ENCODE data around the gene ETV6. TPM values are rescaled to one million over a fixed set of nuclear protein-coding genes. Genes with fewer than 3 reads are reported as not detected.
"Not testable (repeated sequence)": the region's sequence is repeated elsewhere in the genome, so short reads cannot be mapped to it uniquely, and the experiment has no call there.

Gene ETV6
- total RNA-seq, 1 experiment from 2014 or later, result 89.1 TPM

DNA sequence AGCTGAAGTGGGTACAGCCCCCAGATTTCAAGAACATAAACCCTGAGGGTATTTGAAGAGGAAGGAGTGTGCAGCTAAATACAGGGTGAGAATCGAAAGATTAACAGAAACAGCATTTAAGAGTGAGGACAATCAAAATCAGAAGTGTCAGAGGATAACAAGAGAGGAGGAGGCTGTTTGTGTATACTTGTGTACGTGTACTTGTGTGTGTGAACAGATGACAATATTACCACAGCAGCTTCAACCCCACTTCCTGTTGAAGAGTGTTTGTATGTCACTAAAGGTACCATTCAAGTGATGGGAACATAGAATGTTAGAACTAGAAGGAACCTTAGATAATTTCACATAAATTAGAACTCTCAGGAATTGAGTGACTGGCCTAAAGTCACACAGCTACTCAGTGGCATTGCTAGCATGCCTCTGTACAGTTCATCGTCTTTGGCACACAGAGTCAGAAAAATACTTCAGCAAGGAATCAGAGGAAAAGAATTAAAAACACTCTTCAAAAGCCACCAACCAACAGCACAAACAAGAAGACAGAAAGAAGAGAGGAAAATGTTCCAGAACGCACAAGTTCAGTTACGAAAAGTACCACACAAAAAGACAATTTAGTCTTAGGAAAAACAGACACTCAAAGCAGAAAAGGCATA is 256.9 kb downstream of the ETV6 start:
- intact Hi-C loops (cut with micrococcal nuclease; ENCODE audit: unreplicated experiment), result no loop called here
- Mint-ChIP-seq H3K27ac (ENCODE audit: unreplicated experiment) (no peak overlapping the region), H3K4me3 (ENCODE audit: low read depth, unreplicated experiment) (no peak overlapping the region), H3K36me3 (ENCODE audit: insufficient read depth, unreplicated experiment) (no peaks in the 10 kb centered on the region), H3K9me3 (ENCODE audit: low read depth, unreplicated experiment) (peaks cover 16% of the 10 kb centered on the region), H3K4me1 (ENCODE audit: low read depth, unreplicated experiment) (peaks cover 8% of the 10 kb centered on the region), H3K27me3 (ENCODE audit: unreplicated experiment) (no peaks in the 10 kb centered on the region)
- CTCF ChIA-PET, result no interaction called here
- no TSS peak for BruUV-seq (replicated peaks)
- no peak for DNase-seq
- TF ChIP-seq, protein P1, sequence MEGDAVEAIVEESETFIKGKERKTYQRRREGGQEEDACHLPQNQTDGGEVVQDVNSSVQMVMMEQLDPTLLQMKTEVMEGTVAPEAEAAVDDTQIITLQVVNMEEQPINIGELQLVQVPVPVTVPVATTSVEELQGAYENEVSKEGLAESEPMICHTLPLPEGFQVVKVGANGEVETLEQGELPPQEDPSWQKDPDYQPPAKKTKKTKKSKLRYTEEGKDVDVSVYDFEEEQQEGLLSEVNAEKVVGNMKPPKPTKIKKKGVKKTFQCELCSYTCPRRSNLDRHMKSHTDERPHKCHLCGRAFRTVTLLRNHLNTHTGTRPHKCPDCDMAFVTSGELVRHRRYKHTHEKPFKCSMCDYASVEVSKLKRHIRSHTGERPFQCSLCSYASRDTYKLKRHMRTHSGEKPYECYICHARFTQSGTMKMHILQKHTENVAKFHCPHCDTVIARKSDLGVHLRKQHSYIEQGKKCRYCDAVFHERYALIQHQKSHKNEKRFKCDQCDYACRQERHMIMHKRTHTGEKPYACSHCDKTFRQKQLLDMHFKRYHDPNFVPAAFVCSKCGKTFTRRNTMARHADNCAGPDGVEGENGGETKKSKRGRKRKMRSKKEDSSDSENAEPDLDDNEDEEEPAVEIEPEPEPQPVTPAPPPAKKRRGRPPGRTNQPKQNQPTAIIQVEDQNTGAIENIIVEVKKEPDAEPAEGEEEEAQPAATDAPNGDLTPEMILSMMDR (IDR thresholded peaks at IDR 0.05; ENCODE audit: unreplicated experiment), result no peak

DNA sequence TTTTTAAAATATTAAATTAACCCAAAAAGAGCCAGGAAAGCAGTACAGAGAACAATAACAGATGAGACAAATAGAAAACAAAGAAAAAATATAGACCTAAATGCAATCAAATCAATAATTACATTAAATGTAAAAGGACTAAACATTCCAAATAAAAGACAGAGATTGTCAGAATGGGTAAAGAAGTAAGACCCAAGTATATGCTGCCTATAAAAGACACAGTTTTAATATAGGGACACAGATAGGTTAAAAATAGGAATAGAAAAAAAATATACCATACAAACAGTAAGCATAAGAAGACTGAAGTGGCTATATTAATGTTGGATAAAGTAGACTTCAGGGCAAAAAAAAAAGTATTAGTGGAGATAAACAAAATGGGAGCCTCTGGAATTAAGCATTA is 258.2 kb downstream of the ETV6 start:
- no peaks in the 10 kb centered on the region for H3K36me3 Mint-ChIP-seq (ENCODE audit: insufficient read depth, unreplicated experiment)
- no peak overlapping the region for H3K4me3 Mint-ChIP-seq (ENCODE audit: low read depth, unreplicated experiment)
- DNase-seq, result no peak
- CTCF ChIA-PET, result no interaction called here
- H3K27ac Mint-ChIP-seq (ENCODE audit: unreplicated experiment), result no peak overlapping the region
- TF ChIP-seq, protein P1 (IDR thresholded peaks at IDR 0.05; ENCODE audit: unreplicated experiment), result no peak
- no peaks in the 10 kb centered on the region for H3K27me3 Mint-ChIP-seq (ENCODE audit: unreplicated experiment)
- peaks cover 8% of the 10 kb centered on the region for H3K4me1 Mint-ChIP-seq (ENCODE audit: low read depth, unreplicated experiment)
- peaks cover 16% of the 10 kb centered on the region for H3K9me3 Mint-ChIP-seq (ENCODE audit: low read depth, unreplicated experiment)
- no TSS peak for BruUV-seq (replicated peaks)
- intact Hi-C loops (cut with micrococcal nuclease; ENCODE audit: unreplicated experiment), result no loop called here

DNA sequence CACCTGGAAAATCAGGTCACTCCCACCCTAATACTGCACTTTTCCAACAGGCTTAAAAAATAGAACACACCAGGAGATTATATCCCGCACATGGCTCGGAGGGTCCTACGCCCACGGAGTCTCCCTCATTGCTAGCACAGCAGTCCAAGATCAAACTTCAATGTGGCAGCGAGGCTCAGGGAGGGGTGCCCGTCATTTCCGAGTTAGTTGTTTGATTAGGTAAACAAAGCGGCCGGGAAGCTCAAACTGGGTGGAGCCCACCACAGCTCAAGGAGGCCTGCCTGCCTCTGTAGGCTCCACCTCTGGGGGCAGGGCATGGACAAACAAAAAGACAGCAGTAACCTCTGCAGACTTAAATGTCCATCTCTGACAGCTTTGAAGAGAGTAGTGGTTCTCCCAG is 259.9 kb downstream of the ETV6 start:
- BruUV-seq (replicated peaks); CTCF ChIA-PET; H3K36me3 Mint-ChIP-seq (ENCODE audit: insufficient read depth, unreplicated experiment); H3K27ac Mint-ChIP-seq (ENCODE audit: unreplicated experiment); intact Hi-C loops (cut with micrococcal nuclease; ENCODE audit: unreplicated experiment); H3K4me1 Mint-ChIP-seq (ENCODE audit: low read depth, unreplicated experiment); DNase-seq; H3K27me3 Mint-ChIP-seq (ENCODE audit: unreplicated experiment); H3K4me3 Mint-ChIP-seq (ENCODE audit: low read depth, unreplicated experiment): not testable (repeated sequence)
- H3K9me3 Mint-ChIP-seq (ENCODE audit: low read depth, unreplicated experiment), result peaks cover 16% of the 10 kb centered on the region

DNA sequence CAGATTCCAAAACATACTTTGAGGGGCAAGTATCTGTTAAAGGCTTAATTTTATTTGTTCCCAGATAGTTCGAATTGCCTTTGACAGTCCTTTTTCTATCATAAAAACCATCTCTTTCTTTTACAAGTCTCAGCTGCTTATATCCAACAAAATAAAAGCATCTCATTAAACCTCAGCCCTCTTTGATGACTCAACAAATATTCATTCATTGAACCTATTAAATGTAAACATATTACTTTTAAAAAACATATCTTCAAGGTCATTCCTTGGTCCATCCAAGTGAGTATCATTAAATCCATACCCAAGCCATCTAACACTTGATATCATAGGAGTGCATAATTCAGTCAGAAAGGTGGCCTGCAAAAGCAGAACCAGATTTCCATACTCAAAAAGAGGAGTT is 266.6 kb downstream of the ETV6 start:
- Mint-ChIP-seq H3K9me3 (ENCODE audit: low read depth, unreplicated experiment) (no peaks in the 10 kb centered on the region), H3K4me3 (ENCODE audit: low read depth, unreplicated experiment) (no peak overlapping the region), H3K27ac (ENCODE audit: unreplicated experiment) (no peak overlapping the region), H3K27me3 (ENCODE audit: unreplicated experiment) (no peaks in the 10 kb centered on the region), H3K4me1 (ENCODE audit: low read depth, unreplicated experiment) (peaks cover 9% of the 10 kb centered on the region), H3K36me3 (ENCODE audit: insufficient read depth, unreplicated experiment) (no peaks in the 10 kb centered on the region)
- TF ChIP-seq, protein P1 (IDR thresholded peaks at IDR 0.05; ENCODE audit: unreplicated experiment), result no peak
- no TSS peak for BruUV-seq (replicated peaks)
- intact Hi-C loops (cut with micrococcal nuclease; ENCODE audit: unreplicated experiment), result no loop called here
- CTCF ChIA-PET, result no interaction called here
- DNase-seq, result no peak

DNA sequence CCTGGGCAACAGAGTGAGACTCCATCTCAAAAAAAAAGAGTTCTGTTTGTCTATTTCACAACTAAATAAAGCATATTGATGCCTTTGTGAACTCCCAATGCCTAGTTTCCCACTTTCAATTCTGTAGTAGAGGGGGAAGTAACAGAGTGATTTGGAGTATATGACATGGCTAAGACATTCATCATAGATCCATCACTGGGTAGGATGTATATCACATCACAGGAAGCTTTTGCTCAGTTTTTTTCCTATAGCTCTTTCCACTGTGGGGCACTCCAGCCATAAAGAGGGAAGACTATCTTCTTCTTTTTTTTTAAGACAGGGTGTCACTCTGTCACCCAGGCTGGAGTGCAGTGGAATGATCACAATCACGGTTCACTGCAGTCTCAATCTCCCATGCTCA is 267.3 kb downstream of the ETV6 start:
- DNase-seq, result no peak
- no peaks in the 10 kb centered on the region for H3K9me3 Mint-ChIP-seq (ENCODE audit: low read depth, unreplicated experiment)
- H3K4me3 Mint-ChIP-seq (ENCODE audit: low read depth, unreplicated experiment), result no peak overlapping the region
- CTCF ChIA-PET, result interaction anchor here (0.7 kb wide), 1 partner anchor 12 kb away, joined by 5 read pairs; no protein-coding TSS in a partner anchor
- H3K27ac Mint-ChIP-seq (ENCODE audit: unreplicated experiment), result no peak overlapping the region
- TF ChIP-seq, protein P1 (IDR thresholded peaks at IDR 0.05; ENCODE audit: unreplicated experiment), result no peak
- intact Hi-C loops (cut with micrococcal nuclease; ENCODE audit: unreplicated experiment), result no loop called here
- no peaks in the 10 kb centered on the region for H3K27me3 Mint-ChIP-seq (ENCODE audit: unreplicated experiment)
- peaks cover 11% of the 10 kb centered on the region for H3K4me1 Mint-ChIP-seq (ENCODE audit: low read depth, unreplicated experiment)
- no TSS peak for BruUV-seq (replicated peaks)
- H3K36me3 Mint-ChIP-seq (ENCODE audit: insufficient read depth, unreplicated experiment), result no peaks in the 10 kb centered on the region

All from Calu3 (cell line).